COLO829 (cell line): ENCODE measurements around the gene GBX1.

Experiments
- DNase-seq: peaks from one replicate; pipeline ENCODE4 v3.0.0; 2012; ENCODE audit warnings: low spot score

GBX1 gene

GRCh38 chr7:151128144-151128543 is 39.4 kb downstream of the GBX1 start:
- DNase-seq = no peak

GRCh38 chr7:151126491-151127137 is 40.9 kb downstream of the GBX1 start:
- no peak for DNase-seq

DNA sequence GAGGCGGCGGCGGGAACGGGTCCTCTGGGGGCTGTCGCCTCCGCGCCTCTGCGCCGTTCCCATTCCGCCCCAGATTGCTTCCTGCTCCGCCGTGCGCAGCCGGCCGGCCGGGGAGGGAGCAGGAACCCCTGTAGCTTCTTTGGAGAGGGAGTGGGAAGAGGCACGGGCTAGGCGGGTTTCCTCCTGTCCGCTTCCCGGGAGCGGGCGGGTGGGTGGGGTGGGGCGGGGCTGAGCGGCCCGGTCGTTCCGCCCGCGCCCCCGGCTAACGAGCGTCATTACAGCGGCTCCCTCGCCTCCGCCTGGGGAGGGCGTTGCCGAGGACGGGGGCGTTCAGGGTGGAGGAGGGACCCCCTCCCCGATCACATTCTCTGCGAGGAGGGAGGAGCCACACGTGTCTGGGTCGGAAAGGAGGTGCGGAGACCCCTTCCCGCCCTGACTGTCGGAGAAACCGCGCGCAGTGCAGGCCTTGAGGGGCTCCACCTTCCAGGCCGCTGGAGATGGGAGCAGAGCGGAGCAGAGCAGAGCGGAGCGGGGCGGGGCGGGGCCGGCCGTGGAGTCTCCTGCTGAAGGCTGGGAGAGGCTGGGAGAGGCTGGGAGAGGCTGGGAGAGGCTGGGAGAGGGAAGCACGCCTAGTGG is 41.5 kb downstream of the GBX1 start:
- DNase-seq = no peak

- no peak for DNase-seq
These were observed 42.0 kb downstream of the GBX1 start for GRCh38 chr7:151125470-151125845.

GRCh38 chr7:151124899-151125399 is 42.5 kb downstream of the GBX1 start:
- DNase-seq = no peak

DNA sequence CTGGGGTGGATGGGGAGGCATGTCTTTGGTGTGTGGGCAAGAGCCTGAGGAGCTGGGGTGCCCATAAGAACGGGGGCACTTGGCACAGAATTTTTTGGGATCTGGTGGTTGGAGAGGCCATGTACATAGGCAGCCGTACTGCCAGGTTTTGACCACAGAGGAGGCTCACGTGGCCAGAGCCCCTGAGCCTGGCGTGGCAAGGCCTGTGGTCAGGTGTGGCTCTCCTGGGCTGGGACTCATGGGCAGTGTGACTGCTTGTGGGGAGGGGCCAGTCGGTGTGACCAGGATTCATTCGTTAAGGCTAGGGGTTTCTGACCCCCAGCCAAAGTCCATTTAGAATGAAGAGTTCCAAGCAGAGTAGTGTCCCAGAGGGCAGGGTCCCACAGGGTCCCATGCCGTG is 43.0 kb downstream of the GBX1 start:
- DNase-seq = no peak

- DNase-seq = peak; percentile 81
These were observed 43.6 kb downstream of the GBX1 start for GRCh38 chr7:151123822-151124464.

DNA sequence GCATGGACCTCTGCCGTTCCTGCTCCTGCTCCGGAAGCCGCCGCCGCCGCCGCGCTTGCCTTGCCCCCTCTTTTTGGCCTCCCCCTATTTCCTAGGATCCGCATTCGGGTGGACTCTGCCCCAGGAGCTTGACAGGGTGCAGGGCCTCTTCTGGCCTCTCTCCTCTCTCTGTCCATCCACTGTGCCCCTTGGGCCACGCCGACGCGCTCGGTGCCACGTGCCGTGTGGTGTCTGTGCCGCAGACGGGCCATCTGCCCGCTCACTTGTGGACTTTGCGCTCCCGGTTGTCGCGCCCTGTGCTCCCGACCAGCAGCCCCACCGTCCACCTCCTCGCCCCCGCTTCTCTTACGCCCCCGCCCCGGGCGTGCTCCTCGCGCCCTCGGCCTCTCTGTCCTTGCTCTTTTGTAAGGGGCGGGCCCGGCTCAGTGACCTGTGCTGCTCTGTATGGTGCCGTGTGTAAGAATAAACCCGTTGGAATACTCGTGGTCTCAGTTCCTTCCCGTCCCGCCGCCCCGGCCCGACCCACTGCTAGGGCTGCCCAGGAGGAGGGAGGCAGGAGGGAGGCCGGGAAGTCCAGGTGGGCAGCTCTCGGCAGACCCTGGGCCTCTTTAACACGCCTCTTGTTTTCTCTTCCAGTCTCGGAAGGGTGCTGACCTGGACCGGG is 44.2 kb downstream of the GBX1 start:
- no peak for DNase-seq

DNA sequence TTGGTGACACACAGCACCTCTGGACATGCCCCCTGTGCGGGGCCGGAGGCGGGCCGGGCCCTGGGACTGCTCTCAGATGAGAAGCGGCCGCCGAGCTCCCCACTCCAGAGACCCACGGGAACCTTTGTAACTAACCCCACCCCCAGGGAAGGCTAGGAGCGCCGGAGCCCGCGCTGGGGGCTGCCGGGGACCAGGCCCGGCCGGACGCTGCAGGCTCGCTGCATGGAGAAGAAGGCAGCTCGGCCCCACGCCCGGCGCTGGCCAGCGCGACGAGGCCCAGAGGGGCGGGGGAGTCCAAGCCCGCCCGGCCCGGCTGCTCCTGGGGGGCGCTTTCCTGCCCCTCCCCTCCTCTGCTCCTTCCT is 44.7 kb downstream of the GBX1 start:
- DNase-seq = no peak

- DNase-seq = no peak
These were observed 45.2 kb downstream of the GBX1 start for GRCh38 chr7:151122276-151122675.

- no peak for DNase-seq
These were observed 45.9 kb downstream of the GBX1 start for GRCh38 chr7:151121380-151122170.

- no peak for DNase-seq
These were observed 46.6 kb downstream of the GBX1 start for GRCh38 chr7:151120896-151121295.

GRCh38 chr7:151119902-151120301 is 47.6 kb downstream of the GBX1 start:
- no peak for DNase-seq

DNA sequence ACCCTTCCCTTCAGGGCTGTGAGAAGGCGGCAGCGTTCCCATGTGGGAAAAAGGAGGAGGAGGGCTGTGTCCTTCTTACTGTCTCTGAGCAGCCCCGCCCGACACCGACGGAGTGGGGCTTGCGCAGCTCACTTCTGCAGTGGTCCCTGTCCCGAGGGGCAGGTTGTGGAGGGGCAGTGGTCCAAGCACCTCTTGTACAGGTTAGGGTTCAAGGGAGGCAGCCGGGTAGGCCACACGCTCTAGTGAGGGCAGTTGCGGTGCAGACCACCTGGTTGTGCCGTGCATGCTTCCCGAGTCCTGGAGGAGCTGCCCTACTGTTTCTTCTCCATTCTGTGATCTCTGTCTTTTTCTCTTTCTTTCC is 48.5 kb downstream of the GBX1 start:
- DNase-seq = no peak

DNA sequence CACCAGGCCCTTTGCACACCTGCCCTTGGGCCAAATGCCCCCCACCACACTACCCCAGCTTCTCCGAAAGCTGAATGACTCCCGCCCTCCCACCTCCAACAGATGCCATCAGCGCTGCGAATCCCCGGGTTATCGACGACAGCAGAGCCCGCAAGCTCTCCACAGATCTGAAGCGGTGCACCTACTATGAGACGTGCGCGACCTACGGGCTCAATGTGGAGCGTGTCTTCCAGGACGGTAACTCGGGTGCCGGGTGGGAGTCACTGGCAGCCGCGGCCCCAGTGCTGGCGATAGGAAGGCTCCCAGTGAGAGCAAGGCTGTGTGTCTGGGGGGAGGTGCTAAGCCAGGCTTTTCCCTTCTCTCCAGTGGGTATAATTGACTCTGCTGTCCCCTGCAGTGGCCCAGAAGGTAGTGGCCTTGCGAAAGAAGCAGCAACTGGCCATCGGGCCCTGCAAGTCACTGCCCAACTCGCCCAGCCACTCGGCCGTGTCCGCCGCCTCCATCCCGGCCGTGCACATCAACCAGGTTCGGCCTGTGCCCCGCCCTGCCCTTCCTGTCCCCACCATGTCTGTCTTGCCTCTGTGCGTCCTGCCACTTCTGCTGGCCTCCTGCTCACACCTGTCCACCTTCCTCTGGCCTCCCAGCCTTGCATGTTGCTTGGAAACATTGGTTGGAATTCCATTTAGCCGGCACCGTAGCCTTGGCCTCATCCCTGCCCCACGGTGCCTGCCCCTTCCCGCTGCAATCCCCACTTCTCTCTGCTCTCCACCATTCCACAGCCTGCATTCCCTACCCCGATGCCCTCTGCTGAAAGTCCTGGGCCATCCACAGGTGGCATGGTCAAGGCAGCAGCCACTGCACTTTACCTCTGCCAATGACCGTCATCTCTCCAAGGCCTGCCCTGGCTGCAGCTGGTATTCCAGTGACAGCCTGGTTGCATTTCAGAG is 49.1 kb downstream of the GBX1 start:
- no peak for DNase-seq

GRCh38 chr7:151117565-151117964 is 49.9 kb downstream of the GBX1 start:
- DNase-seq = no peak

DNA sequence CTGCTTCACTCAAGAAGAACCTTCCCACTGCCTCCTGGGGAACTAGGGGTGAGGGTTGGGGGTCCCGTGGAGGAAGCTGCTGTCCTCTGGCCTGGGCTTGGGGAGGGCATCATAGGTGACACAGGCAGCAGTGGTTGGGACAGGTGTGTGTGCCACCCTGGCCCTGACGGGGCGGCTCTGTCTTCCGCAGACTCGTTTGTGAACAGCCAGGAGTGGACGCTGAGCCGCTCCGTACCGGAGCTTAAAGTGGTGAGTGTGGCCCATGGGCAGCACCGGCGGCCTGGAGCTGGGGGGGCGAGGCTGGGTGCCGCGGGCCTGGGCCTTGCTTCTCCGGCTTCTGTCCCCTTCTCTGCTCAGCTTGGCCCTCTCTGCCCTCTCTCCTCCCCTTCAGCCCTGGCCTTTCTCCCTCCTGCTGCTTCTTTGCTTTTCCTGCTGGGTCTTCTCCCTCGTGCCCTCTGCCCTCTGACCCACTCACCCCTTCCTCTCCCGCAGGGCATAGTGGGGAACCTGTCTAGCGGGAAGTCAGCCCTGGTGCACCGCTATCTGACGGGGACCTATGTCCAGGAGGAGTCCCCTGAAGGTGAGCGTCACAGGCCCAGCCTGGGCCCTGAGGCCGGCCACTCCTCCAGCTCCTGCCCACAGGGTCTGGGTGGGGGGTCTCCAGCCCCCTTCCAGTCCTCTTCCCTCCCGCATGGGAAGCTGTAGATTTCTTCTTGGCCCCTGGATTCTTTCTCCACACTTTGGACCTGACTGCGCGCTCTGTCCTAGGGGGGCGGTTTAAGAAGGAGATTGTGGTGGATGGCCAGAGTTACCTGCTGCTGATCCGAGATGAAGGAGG is 50.7 kb downstream of the GBX1 start:
- DNase-seq = no peak

DNA sequence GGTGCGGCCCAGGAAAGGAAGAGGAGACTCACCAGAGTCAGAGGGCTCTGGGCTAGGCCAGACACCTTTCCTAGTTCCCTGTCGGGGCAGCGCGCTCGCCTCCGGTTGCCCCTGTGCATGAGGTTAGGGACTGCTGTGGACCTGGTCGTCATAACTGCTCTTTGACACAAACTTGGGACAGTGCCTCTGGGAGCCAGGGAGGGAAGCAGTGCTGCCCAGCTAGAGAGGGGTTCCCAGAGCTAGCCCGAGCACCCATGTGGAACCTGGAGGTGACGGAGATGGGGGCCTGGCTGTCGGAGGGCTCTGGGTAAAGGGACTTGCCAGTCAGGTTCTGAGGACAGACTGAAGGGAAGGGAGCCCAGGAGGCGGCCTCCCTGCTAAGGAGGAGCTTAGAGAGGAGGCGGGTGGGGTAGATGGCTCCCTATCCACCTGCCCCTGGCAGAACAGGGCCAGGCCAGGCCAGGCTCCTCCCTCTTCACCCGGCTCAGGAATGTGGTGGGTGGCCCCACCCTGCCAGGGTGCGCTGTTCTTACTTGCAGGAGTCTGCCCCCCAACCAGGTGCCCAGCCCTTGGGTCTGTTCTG is 51.6 kb downstream of the GBX1 start:
- no peak for DNase-seq

DNA sequence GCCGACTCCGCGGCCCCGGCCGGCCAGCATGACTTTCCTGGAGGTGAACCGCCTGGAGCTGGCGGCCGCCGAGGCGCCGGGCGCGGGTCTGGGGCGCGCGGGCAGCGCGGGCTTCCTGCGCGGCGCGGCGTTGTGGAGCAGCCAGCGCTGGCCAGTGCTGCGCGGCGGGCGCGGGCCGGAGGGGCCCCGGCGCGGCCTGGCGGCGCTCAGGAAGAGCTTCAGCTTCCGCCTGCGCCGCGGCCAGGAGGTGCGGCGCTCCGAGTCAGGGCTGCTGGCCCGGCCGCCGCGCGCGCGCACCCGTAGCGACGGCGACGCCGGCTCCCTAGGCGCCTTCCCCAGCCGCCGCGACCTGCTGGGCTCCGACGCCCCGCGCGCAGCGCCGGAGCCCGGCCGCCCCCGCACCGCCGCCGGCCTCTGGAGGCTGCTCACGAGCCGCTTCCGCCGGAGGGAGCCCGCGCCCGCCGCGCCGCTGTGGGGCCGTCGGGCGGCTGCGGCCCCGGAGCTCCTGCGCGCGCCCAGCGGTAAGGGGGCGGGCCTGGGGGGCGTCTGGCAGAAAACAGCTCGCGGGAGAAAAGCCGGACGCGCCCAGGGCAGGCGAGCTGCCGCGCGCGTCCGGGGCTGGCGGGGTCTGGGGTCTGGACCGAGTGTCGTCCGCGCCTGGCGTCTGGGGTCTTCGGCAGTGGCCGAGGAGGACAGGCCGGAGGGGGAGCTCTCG is 52.2 kb downstream of the GBX1 start:
- no peak for DNase-seq
